Measurements from ENCODE around the gene CLUH.

DNA sequence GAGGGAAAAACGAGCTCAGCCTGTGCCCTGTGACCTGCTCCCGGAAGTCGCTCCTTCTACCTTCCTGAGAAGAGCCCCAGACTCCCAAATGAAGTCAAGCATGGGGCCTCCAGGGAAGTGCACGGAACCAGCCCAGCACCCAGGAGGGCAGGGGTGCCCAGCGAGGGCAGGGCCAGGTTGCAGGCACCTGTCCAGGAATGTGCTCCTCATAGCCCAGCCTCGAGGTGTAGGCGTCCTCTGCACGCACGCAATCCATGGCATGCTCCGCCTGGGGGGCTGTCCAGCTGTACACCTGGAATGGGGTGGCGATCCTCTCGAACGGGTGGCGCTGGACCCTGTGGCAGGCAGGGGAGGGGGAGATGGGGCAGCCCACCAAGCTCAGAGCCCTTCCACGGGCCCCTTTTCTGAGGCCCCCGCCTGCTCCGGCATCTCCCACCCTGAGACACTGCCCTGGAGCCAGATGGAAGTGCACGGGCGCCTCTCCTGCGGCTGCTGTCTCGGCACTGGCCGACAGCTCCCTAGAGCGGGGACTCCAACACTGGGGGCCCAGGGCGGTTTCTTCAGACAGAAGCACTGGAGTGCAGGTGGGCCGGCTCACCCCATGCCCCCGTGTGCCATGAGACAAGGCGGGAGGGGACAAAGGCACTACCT lies 10.9 kb downstream of the CLUH start:
- TF ChIP-seq POLR2A (IDR thresholded peaks at IDR 0.05; ENCODE audit: low read length) (no peak), GATA1 (IDR thresholded peaks at IDR 0.05; ENCODE audit: low read depth, low read length) (no peak)

Measured in erythroblast (primary cell).